ENCODE results near the gene UNC5C. TPM values are rescaled to one million over a fixed set of nuclear protein-coding genes. Genes with fewer than 3 reads are reported as not detected.

Gene UNC5C
- polyA plus RNA-seq, 1 of the 3 experiments (the other 2 are of a cell fraction), result 3.3 TPM

- ChIA-PET POLR2A (no interaction called here), CTCF (no interaction called here)
- TF ChIP-seq FOXJ3 (CRISPR knock-in tag; IDR thresholded peaks at IDR 0.05) (no peak), ELF1 (IDR thresholded peaks at IDR 0.05) (no peak), RAD21 (IDR thresholded peaks at IDR 0.05; ENCODE audit: low read length) (no peak), FOXM1 (IDR thresholded peaks at IDR 0.05; ENCODE audit: low read depth) (no peak), GABPA (IDR thresholded peaks at IDR 0.05; ENCODE audit: low read depth) (no peak)
- H3K4me3 ChIP-seq (ENCODE audit: low read depth in 2 of 2, low read length in 1 of 2), result no peak overlapping the region
- H2AFZ ChIP-seq (ENCODE audit: low read depth), result no peak overlapping the region
- H3K9me2 ChIP-seq, result no peaks in the 10 kb centered on the region; the same call in 1 of the 2 replicates
- no peaks in the 10 kb centered on the region for H3K9me3 ChIP-seq
- no peaks in the 10 kb centered on the region for H3K79me2 ChIP-seq (ENCODE audit: insufficient read depth)
- DNase-seq, result no peak
- H3K27ac ChIP-seq (ENCODE audit: low read depth in 2 of 2, low read length in 1 of 2), result no peak overlapping the region
- no peak overlapping the region for H3K4me2 ChIP-seq
- H3K9ac ChIP-seq, result no peak overlapping the region
- H4K20me1 ChIP-seq (ENCODE audit: insufficient read depth), result no peaks in the 10 kb centered on the region
- H3K36me3 ChIP-seq (replicated peaks in 1 of 2; ENCODE audit: control insufficient read depth in 1 of 2, insufficient read depth in 2 of 2, low read length in 1 of 2), result no peaks in the 10 kb centered on the region
- WGBS (ENCODE audit: low lambda C conversion rate), result 88% methylated on average over 1 of the region's 1 CpG
- no peaks in the 10 kb centered on the region for H3F3A ChIP-seq (replicated peaks; ENCODE audit: insufficient read depth)
- H3K27me3 ChIP-seq (ENCODE audit: insufficient read depth), result no peaks in the 10 kb centered on the region
- H3K4me1 ChIP-seq (ENCODE audit: control insufficient read depth in 1 of 2, insufficient read depth in 2 of 2, low read depth in 1 of 2, low read length in 1 of 2), result no peaks in the 10 kb centered on the region
Measured at GRCh38 chr4:95571577-95571976, 22.8 kb upstream of the UNC5C start.

- 94% methylated on average over 2 of the region's 2 CpGs for WGBS (ENCODE audit: low lambda C conversion rate)
- Histone ChIP-seq H3K9ac (no peak overlapping the region), H4K20me1 (ENCODE audit: insufficient read depth) (no peaks in the 10 kb centered on the region), H3K36me3 (replicated peaks in 1 of 2; ENCODE audit: control insufficient read depth in 1 of 2, insufficient read depth in 2 of 2, low read length in 1 of 2) (no peaks in the 10 kb centered on the region), H3K4me2 (no peak overlapping the region), H3K4me3 (ENCODE audit: low read depth in 2 of 2, low read length in 1 of 2) (no peak overlapping the region), H2AFZ (ENCODE audit: low read depth) (no peak overlapping the region), H3K27ac (ENCODE audit: low read depth in 2 of 2, low read length in 1 of 2) (no peak overlapping the region), H3K4me1 (ENCODE audit: control insufficient read depth in 1 of 2, insufficient read depth in 2 of 2, low read depth in 1 of 2, low read length in 1 of 2) (peaks cover 0 to 5% of the 10 kb centered on the region in 2 experiments; a peak in 1 of 4 replicates), H3F3A (replicated peaks; ENCODE audit: insufficient read depth) (no peaks in the 10 kb centered on the region), H3K9me3 (no peaks in the 10 kb centered on the region), H3K27me3 (ENCODE audit: insufficient read depth) (no peaks in the 10 kb centered on the region), H3K79me2 (ENCODE audit: insufficient read depth) (no peaks in the 10 kb centered on the region), H3K9me2 (no peaks in the 10 kb centered on the region; the same call in 1 of the 2 replicates)
- TF ChIP-seq RCOR1 (IDR thresholded peaks at IDR 0.05; ENCODE audit: low read length) (no peak), MAX (IDR thresholded peaks at IDR 0.05; ENCODE audit: low read depth) (no peak), YY1 (IDR thresholded peaks at IDR 0.05; ENCODE audit: low read depth) (no peak), IRF3 (IDR thresholded peaks at IDR 0.05; ENCODE audit: low read depth, low read length) (no peak), RAD21 (IDR thresholded peaks at IDR 0.05; ENCODE audit: low read length) (no peak), CTCF (IDR thresholded peaks at IDR 0.05) (no peak), EP300 (IDR thresholded peaks at IDR 0.05; ENCODE audit: borderline replicate concordance in 1 of 2, low read depth in 1 of 2, low read length in 1 of 2) (no peak), PBX3 (IDR thresholded peaks at IDR 0.05) (no peak), RXRA (IDR thresholded peaks at IDR 0.05; ENCODE audit: borderline replicate concordance, low read depth) (no peak), TCF12 (IDR thresholded peaks at IDR 0.05) (no peak), ZBTB33 (IDR thresholded peaks at IDR 0.05; ENCODE audit: borderline replicate concordance, low read depth) (no peak), USF1 (IDR thresholded peaks at IDR 0.05; ENCODE audit: borderline replicate concordance, low read depth) (no peak), MXI1 (IDR thresholded peaks at IDR 0.05; ENCODE audit: low read depth, low read length) (no peak), FOXJ3 (CRISPR knock-in tag; IDR thresholded peaks at IDR 0.05) (no peak), TAF1 (IDR thresholded peaks at IDR 0.05; ENCODE audit: borderline replicate concordance, low read depth, low read length) (no peak), GATA2 (CRISPR knock-in tag; IDR thresholded peaks at IDR 0.05) (no peak), SIN3A (IDR thresholded peaks at IDR 0.05; ENCODE audit: borderline replicate concordance, low read depth, low read length) (no peak), POLR2AphosphoS5 (IDR thresholded peaks at IDR 0.05; ENCODE audit: low read depth, low read length) (no peak), SMC3 (IDR thresholded peaks at IDR 0.05; ENCODE audit: low read depth, low read length) (no peak), GABPA (IDR thresholded peaks at IDR 0.05; ENCODE audit: low read depth) (no peak)
- ChIA-PET POLR2A (no interaction called here), CTCF (no interaction called here)
- DNase-seq, result no peak
Measured at GRCh38 chr4:95563638-95564337, 15.0 kb upstream of the UNC5C start.
